ENCODE measurements around the gene MIEF1.

MIEF1 gene

GRCh38 chr22:39462443-39463221 lies 39.5 kb upstream of the MIEF1 start:
- H3K9me3 ChIP-seq (ENCODE audit: insufficient read depth, low read depth, low read length) = no peaks in the 10 kb centered on the region
- WGBS = 50% methylated on average over 13 of the region's 13 CpGs
- no peak overlapping the region for H3K9ac ChIP-seq (ENCODE audit: low read depth, low read length)
- peaks cover 5% of the 10 kb centered on the region; the same call in 1 of the 2 replicates for H3K4me1 ChIP-seq (ENCODE audit: insufficient read depth, low read length)
- no peaks in the 10 kb centered on the region for H3K36me3 ChIP-seq (ENCODE audit: insufficient read depth, low read length)
- no peak overlapping the region for H3K4me3 ChIP-seq (ENCODE audit: low read length)
- H3K27ac ChIP-seq (ENCODE audit: low read depth, low read length) = no peak overlapping the region
- H3K27me3 ChIP-seq (ENCODE audit: insufficient read depth, low read length) = peaks cover 15% of the 10 kb centered on the region

- Histone ChIP-seq H3K36me3 (ENCODE audit: insufficient read depth, low read length) (no peaks in the 10 kb centered on the region), H3K4me1 (ENCODE audit: insufficient read depth, low read length) (peaks cover 5% of the 10 kb centered on the region; the same call in 1 of the 2 replicates), H3K4me3 (ENCODE audit: low read length) (no peak overlapping the region), H3K9me3 (ENCODE audit: insufficient read depth, low read depth, low read length) (no peaks in the 10 kb centered on the region), H3K9ac (ENCODE audit: low read depth, low read length) (no peak overlapping the region), H3K27me3 (ENCODE audit: insufficient read depth, low read length) (peaks cover 9% of the 10 kb centered on the region), H3K27ac (ENCODE audit: low read depth, low read length) (no peak overlapping the region)
- 93% methylated on average over 6 of the region's 6 CpGs for WGBS
Observed at GRCh38 chr22:39463277-39463676, 38.8 kb upstream of the MIEF1 start.

DNA sequence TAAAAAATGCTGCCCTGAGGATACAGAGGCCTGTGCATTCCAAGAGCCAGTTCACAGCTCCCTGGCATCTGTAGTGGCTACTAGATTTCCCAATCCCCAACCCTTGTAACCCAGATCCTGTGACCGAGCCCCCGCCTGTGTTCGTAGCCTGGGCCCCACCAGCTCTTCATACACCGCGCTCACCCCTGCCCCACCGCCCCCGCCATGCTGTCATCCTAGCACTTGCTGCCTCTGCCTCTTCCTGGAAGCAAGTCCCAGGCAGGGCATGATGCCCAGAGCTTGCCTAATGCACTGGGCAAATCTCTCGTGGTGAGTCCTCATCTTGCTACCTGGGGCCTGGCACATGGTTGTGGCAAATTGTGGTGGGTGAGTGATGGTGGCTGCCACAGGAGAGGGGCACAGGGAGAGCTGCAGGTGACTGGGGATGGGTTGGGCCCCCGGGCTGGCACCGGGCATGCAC lies 38.1 kb upstream of the MIEF1 start:
- Histone ChIP-seq H3K27me3 (ENCODE audit: insufficient read depth, low read length) (peaks cover 3% of the 10 kb centered on the region), H3K4me1 (ENCODE audit: insufficient read depth, low read length) (peaks cover 5% of the 10 kb centered on the region; the same call in 1 of the 2 replicates), H3K36me3 (ENCODE audit: insufficient read depth, low read length) (no peaks in the 10 kb centered on the region), H3K9me3 (ENCODE audit: insufficient read depth, low read depth, low read length) (no peaks in the 10 kb centered on the region), H3K4me3 (ENCODE audit: low read length) (no peak overlapping the region), H3K27ac (ENCODE audit: low read depth, low read length) (no peak overlapping the region), H3K9ac (ENCODE audit: low read depth, low read length) (no peak overlapping the region)
- 92% methylated on average over 10 of the region's 10 CpGs for WGBS

DNA sequence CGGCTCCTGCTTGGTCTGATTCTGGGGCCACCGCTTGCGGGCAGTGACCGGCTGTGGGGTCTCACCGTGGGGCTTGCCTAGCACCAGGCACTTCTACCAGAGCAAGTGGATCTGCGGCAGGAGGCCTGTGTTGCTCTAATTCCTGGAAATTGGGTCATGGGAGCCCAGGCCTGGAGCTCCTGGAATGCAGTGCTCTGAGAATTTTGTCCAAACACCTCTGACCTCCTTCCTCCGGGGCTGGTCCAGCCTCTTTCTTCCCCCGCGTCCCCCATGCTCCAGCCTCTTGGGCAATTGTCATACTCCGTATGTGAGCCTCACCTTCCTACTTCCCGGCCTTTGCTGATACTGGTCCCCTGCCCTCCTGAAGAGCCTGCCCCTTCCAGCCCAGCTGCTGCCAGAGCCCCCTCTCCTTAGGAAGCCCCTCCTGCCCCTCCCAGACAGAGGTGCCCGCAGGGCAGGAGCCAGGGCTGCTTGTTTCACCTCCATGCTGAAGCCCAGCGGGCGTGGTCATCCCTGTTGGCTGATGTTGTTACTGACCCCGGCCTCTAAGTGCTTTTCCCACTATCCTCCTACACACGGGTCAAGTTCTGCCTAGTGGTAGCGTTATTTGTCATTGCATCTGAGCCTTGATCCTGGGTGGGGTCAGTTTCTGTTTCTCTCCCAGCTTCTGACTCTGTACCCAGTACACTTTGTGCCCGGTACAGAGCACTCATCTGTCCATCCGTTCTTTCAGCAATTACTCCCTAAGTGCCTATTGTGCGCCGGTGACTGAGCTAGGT lies 35.7 kb upstream of the MIEF1 start:
- H3K9me3 ChIP-seq (ENCODE audit: insufficient read depth, low read depth, low read length) = no peaks in the 10 kb centered on the region
- H3K9ac ChIP-seq (ENCODE audit: low read depth, low read length) = no peak overlapping the region
- no peaks in the 10 kb centered on the region for H3K27me3 ChIP-seq (ENCODE audit: insufficient read depth, low read length)
- no peaks in the 10 kb centered on the region for H3K36me3 ChIP-seq (ENCODE audit: insufficient read depth, low read length)
- H3K27ac ChIP-seq (ENCODE audit: low read depth, low read length) = no peak overlapping the region
- H3K4me3 ChIP-seq (ENCODE audit: low read length) = no peak overlapping the region
- peaks cover 18% of the 10 kb centered on the region for H3K4me1 ChIP-seq (ENCODE audit: insufficient read depth, low read length)
- 91% methylated on average over 21 of the region's 21 CpGs for WGBS

DNA sequence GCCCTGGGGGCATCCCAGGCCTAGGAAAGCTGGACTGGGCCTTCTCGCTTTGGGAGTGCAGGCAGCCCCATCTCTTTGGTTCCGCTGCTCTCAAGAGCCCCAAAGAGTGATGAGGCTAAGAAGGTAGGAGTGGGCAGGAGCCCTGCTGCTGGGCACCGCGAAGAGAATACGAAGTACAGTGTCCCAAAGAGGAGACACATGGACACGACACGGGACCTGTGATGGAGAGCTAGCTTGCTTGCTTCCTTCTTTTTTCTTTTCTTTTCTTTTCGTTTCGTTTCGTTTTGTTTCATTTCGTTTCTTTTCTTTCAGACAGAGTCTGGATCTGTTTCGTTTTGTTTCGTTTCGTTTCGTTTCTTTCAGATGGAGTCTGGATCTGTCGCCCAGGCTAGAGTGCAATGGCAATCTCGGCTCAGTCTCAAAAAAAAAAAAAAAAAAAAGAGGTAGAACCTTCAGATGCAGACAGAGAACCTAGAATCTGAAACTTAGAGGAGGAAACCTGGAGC lies 34.6 kb upstream of the MIEF1 start:
- WGBS = 92% methylated on average over 17 of the region's 17 CpGs
- no peak overlapping the region for H3K27ac ChIP-seq (ENCODE audit: low read depth, low read length)
- no peak overlapping the region for H3K4me3 ChIP-seq (ENCODE audit: low read length)
- H3K36me3 ChIP-seq (ENCODE audit: insufficient read depth, low read length) = no peaks in the 10 kb centered on the region
- H3K9me3 ChIP-seq (ENCODE audit: insufficient read depth, low read depth, low read length) = no peaks in the 10 kb centered on the region
- H3K4me1 ChIP-seq (ENCODE audit: insufficient read depth, low read length) = peaks cover 28% of the 10 kb centered on the region
- no peak overlapping the region for H3K9ac ChIP-seq (ENCODE audit: low read depth, low read length)
- H3K27me3 ChIP-seq (ENCODE audit: insufficient read depth, low read length) = no peaks in the 10 kb centered on the region

GRCh38 chr22:39468487-39469325 lies 33.4 kb upstream of the MIEF1 start:
- 79% methylated on average over 18 of the region's 18 CpGs for WGBS
- no peak overlapping the region for H3K27ac ChIP-seq (ENCODE audit: low read depth, low read length)
- H3K9ac ChIP-seq (ENCODE audit: low read depth, low read length) = no peak overlapping the region
- H3K4me3 ChIP-seq (ENCODE audit: low read length) = no peak overlapping the region
- H3K27me3 ChIP-seq (ENCODE audit: insufficient read depth, low read length) = no peaks in the 10 kb centered on the region
- no peaks in the 10 kb centered on the region for H3K36me3 ChIP-seq (ENCODE audit: insufficient read depth, low read length)
- peaks cover 32% of the 10 kb centered on the region for H3K4me1 ChIP-seq (ENCODE audit: insufficient read depth, low read length)
- no peaks in the 10 kb centered on the region for H3K9me3 ChIP-seq (ENCODE audit: insufficient read depth, low read depth, low read length)

DNA sequence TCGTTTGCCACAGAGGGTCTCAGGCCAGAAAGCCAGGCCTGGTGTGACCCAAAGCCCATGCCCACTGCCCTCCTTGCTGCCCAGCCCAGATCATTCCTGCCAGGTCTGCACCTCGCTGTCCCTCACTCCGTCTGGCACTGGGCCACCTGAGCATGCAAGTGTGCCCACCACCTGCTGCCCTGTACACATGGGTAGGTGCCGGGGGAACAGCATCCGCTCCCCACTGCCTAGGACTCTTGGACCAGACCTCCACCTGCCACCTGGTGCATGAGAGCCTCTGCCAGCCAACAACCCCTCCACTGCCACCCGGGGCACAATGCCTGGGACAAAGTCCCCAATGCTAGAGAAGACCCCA lies 32.8 kb upstream of the MIEF1 start:
- H3K36me3 ChIP-seq (ENCODE audit: insufficient read depth, low read length) = no peaks in the 10 kb centered on the region
- H3K27me3 ChIP-seq (ENCODE audit: insufficient read depth, low read length) = no peaks in the 10 kb centered on the region
- 86% methylated on average over 6 of the region's 6 CpGs for WGBS
- H3K9ac ChIP-seq (ENCODE audit: low read depth, low read length) = no peak overlapping the region
- no peak overlapping the region for H3K27ac ChIP-seq (ENCODE audit: low read depth, low read length)
- H3K4me3 ChIP-seq (ENCODE audit: low read length) = no peak overlapping the region
- H3K9me3 ChIP-seq (ENCODE audit: insufficient read depth, low read depth, low read length) = no peaks in the 10 kb centered on the region
- H3K4me1 ChIP-seq (ENCODE audit: insufficient read depth, low read length) = peaks cover 36% of the 10 kb centered on the region

DNA sequence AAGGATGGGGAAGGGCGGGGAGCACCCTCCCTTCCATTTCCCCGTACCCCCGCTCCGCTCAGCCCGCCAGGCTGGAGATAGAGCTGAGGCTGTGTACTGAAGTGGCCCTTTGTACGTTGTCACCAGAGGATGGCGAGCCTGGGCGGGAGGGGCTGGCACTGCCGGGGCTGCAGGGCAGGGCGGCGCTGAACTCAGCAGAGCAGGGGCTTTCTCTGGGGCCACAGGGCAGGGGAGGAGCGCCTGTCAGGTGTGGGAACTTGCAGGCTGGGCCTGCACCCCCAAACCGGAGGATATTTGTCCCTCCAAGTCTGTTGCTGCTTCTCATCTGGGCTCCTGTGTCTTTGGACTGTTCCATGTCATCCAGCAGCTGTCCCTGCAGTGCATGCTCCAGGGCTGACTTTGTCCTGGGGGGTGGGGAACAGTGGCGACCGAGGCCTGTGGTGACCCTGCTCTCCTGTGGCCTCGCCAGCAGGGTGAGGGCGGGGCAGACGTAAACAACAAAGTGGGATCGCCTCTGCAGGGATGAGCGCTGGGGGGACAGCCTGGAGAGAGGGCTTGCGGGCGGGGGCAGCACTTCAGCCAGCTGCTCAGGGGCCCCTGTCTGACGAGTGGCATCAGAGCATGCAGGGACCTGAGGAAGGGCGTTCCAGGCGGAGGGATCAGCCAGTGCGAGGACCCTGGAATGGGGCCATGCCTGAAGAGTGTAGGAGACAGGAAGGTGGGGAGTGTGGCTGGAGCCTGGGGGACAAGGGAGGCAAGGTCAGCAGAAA lies 32.2 kb upstream of the MIEF1 start:
- Histone ChIP-seq H3K27ac (ENCODE audit: low read depth, low read length) (no peak overlapping the region), H3K9ac (ENCODE audit: low read depth, low read length) (no peak overlapping the region; the same call in 1 of the 2 replicates), H3K27me3 (ENCODE audit: insufficient read depth, low read length) (no peaks in the 10 kb centered on the region), H3K4me1 (ENCODE audit: insufficient read depth, low read length) (peaks cover 41% of the 10 kb centered on the region), H3K36me3 (ENCODE audit: insufficient read depth, low read length) (no peaks in the 10 kb centered on the region), H3K4me3 (ENCODE audit: low read length) (no peak overlapping the region), H3K9me3 (ENCODE audit: insufficient read depth, low read depth, low read length) (no peaks in the 10 kb centered on the region)
- WGBS = 57% methylated on average over 26 of the region's 26 CpGs

- 51% methylated on average over 16 of the region's 16 CpGs for WGBS
Observed at GRCh38 chr22:39470451-39471291, 31.4 kb upstream of the MIEF1 start.

More at GRCh38 chr22:39470451-39471291, 31.4 kb upstream of the MIEF1 start:
- Histone ChIP-seq H3K36me3 (ENCODE audit: insufficient read depth, low read length) (no peaks in the 10 kb centered on the region), H3K27ac (ENCODE audit: low read depth, low read length) (peak overlapping the region; percentile 15; the same call in 1 of the 2 replicates), H3K9ac (ENCODE audit: low read depth, low read length) (no peak overlapping the region; the same call in 1 of the 2 replicates), H3K4me3 (ENCODE audit: low read length) (no peak overlapping the region), H3K27me3 (ENCODE audit: insufficient read depth, low read length) (no peaks in the 10 kb centered on the region), H3K4me1 (ENCODE audit: insufficient read depth, low read length) (peaks cover 45% of the 10 kb centered on the region), H3K9me3 (ENCODE audit: insufficient read depth, low read depth, low read length) (no peaks in the 10 kb centered on the region)

Measured in HUES64 (cell line).